GM19099 (cell line): ENCODE results near the gene GPR153.

Experiments
- POLR2A ChIP-seq: IDR thresholded peaks from 3 replicates; pipeline ENCODE4 v1.6.1; 2011; ENCODE audit warnings: low read depth; ENCODE audit not compliant: insufficient read length; ENCODE audit errors: extremely low read depth

The GPR153 gene

GRCh38 chr1:6209661-6210580 lies 51.0 kb downstream of the GPR153 start:
- no peak for TF ChIP-seq POLR2A

- no peak for TF ChIP-seq POLR2A
Observed at GRCh38 chr1:6208723-6209660, 51.9 kb downstream of the GPR153 start.

- no peak for TF ChIP-seq POLR2A
Observed at GRCh38 chr1:6207921-6208320, 53.0 kb downstream of the GPR153 start.

GRCh38 chr1:6207075-6207885 lies 53.6 kb downstream of the GPR153 start:
- no peak for TF ChIP-seq POLR2A

- no peak for TF ChIP-seq POLR2A
Observed at GRCh38 chr1:6206520-6206855, 54.4 kb downstream of the GPR153 start.

- peak; percentile 81 for TF ChIP-seq POLR2A
Observed at GRCh38 chr1:6205849-6206519, 54.9 kb downstream of the GPR153 start, which contains the start of gene RNF207. TSS of gene RNF207 (plus strand) at chr1:6206119. CDS start at chr1:6206536, 417 bp downstream.

GRCh38 chr1:6202256-6202655 lies 58.6 kb downstream of the GPR153 start:
- no peak for TF ChIP-seq POLR2A

GRCh38 chr1:6200188-6200809 lies 60.6 kb downstream of the GPR153 start:
- TF ChIP-seq POLR2A, result no peak

GRCh38 chr1:6199298-6200187 lies 61.4 kb downstream of the GPR153 start, which contains the start of gene RPL22:
TSS of gene RPL22 (minus strand) at chr1:6199595. CDS start at chr1:6199573, 22 bp downstream.
- TF ChIP-seq POLR2A, result peak; percentile 92

GRCh38 chr1:6198646-6199297 lies 62.1 kb downstream of the GPR153 start:
- no peak for TF ChIP-seq POLR2A

GRCh38 chr1:6197746-6198427 lies 63.0 kb downstream of the GPR153 start:
- no peak for TF ChIP-seq POLR2A
